K562 (cell line): Measurements from ENCODE around the gene CORO2A. TPM values are rescaled to one million over a fixed set of nuclear protein-coding genes. Genes with fewer than 3 reads are reported as not detected.
A peak's percentile ranks its signal among the peaks of the same experiment; 100 is the strongest.

Source experiments
- BMI1 ChIP-seq: fragments of 150-350 bp; IDR thresholded peaks from 2 replicates; pipeline ENCODE4 v1.6.1; 2014; ENCODE audit warnings: low read length
- BRCA1 ChIP-seq, 2 experiments: fragments of 450-650 bp in 1 of 2; sonication (generic) in 1 of 2; formaldehyde crosslinking in 1 of 2; IDR thresholded peaks; 2 replicates each; pipeline versions ENCODE4 v1.5.0 to v1.6.1; 2017 to 2020; ENCODE audit warnings: mild to moderate bottlenecking in 1 of 2, missing genetic modification reagents in 1 of 2
- CREB1 ChIP-seq, 2 experiments: sonication (generic) in 1 of 2; formaldehyde crosslinking in 1 of 2; IDR thresholded peaks; 2 replicates each; pipeline versions ENCODE4 v1.6.1 to v1.8.0; 2012 to 2022; ENCODE audit warnings: inconsistent platforms in 1 of 2, mild to moderate bottlenecking in 1 of 2, missing genetic modification reagents in 1 of 2, moderate library complexity in 1 of 2
- FUS ChIP-seq: fragments of 200-400 bp; formaldehyde crosslinking; optimal IDR thresholded peaks from 2 replicates; pipeline ENCODE3; 2017; ENCODE audit warnings: low read depth, low read length
- GATAD2B ChIP-seq: fragments of 450-650 bp; IDR thresholded peaks from 2 replicates; pipeline ENCODE4 v1.6.1; 2017; ENCODE audit warnings: mild to moderate bottlenecking, borderline replicate concordance
- GTF2F1 ChIP-seq: IDR thresholded peaks from 2 replicates; pipeline ENCODE4 v1.6.1; 2011; ENCODE audit warnings: low read depth, low read length, improper control_type of control experiment
- LCOR ChIP-seq: sonication (generic); formaldehyde crosslinking; IDR thresholded peaks from 2 replicates; pipeline ENCODE4 v1.8.0; 2022; ENCODE audit warnings: mild to moderate bottlenecking, missing genetic modification reagents
- LEF1 ChIP-seq: fragments of 450-650 bp; IDR thresholded peaks from 2 replicates; pipeline ENCODE4 v1.6.1; 2016; ENCODE audit warnings: mild to moderate bottlenecking
- MAFF ChIP-seq: IDR thresholded peaks from 2 replicates; pipeline ENCODE4 v1.6.1; 2012; ENCODE audit warnings: low read length, improper control_type of control experiment
- MBD2 ChIP-seq: sonication (generic); IDR thresholded peaks from 2 replicates; pipeline ENCODE4 v1.6.1; 2016; ENCODE audit warnings: low read depth, borderline replicate concordance
- NCOA6 ChIP-seq: fragments of 450-650 bp; IDR thresholded peaks from 2 replicates; pipeline ENCODE4 v1.6.1; 2017; ENCODE audit warnings: mild to moderate bottlenecking
- PML ChIP-seq: IDR thresholded peaks from 2 replicates; pipeline ENCODE4 v1.6.1; 2012; ENCODE audit warnings: low read length, inconsistent platforms
- POLR2A ChIP-seq: fragments of 450-650 bp; conservative IDR thresholded peaks from 2 replicates; pipeline ENCODE4 v1.6.1; 2016
- POLR3G ChIP-seq: IDR thresholded peaks from 2 replicates; pipeline ENCODE4 v1.6.1; 2011; ENCODE audit not compliant: insufficient read length, insufficient replicate concordance; ENCODE audit errors: extremely low read depth
- RBM25 ChIP-seq: fragments of 200-400 bp; formaldehyde crosslinking; IDR thresholded peaks from 2 replicates; pipeline ENCODE4 v1.6.1; 2018; ENCODE audit warnings: low read length, low read depth, moderate library complexity; ENCODE audit not compliant: severe bottlenecking
- SAFB ChIP-seq: fragments of 200-400 bp; formaldehyde crosslinking; IDR thresholded peaks from 2 replicates; pipeline ENCODE4 v1.6.1; 2017; ENCODE audit warnings: low read depth, low read length, borderline replicate concordance
- SMAD1 ChIP-seq: fragments of 150-350 bp; IDR thresholded peaks from 2 replicates; pipeline ENCODE4 v1.6.1; 2014; ENCODE audit warnings: low read length, low read depth; ENCODE audit not compliant: partially characterized antibody
- SMAD2 ChIP-seq: fragments of 150-350 bp; IDR thresholded peaks from 2 replicates; pipeline ENCODE4 v1.6.1; 2014; ENCODE audit warnings: low read depth, mild to moderate bottlenecking, low read length
- SRSF1 ChIP-seq: fragments of 200-400 bp; formaldehyde crosslinking; IDR thresholded peaks from 2 replicates; pipeline ENCODE4 v1.6.1; 2017; ENCODE audit warnings: mild to moderate bottlenecking, low read depth, low read length, moderate library complexity
- STAT5A ChIP-seq: IDR thresholded peaks from 2 replicates; pipeline ENCODE4 v1.6.1; 2012; ENCODE audit warnings: low read length, inconsistent platforms, borderline replicate concordance
- TARDBP ChIP-seq: fragments of 450-650 bp; IDR thresholded peaks from 2 replicates; pipeline ENCODE4 v1.6.1; 2016
- TCF3 ChIP-seq: sonication (generic); formaldehyde crosslinking; IDR thresholded peaks from 2 replicates; pipeline ENCODE4 v1.4.0; 2020; ENCODE audit warnings: mild to moderate bottlenecking, missing genetic modification reagents
- TCF7L2 ChIP-seq: fragments of 150-350 bp; IDR thresholded peaks from 2 replicates; pipeline ENCODE4 v1.6.1; 2016; ENCODE audit warnings: low read depth, mild to moderate bottlenecking, low read length, moderate library complexity
- TEAD4 ChIP-seq, 2 experiments: sonication (generic) in 1 of 2; formaldehyde crosslinking in 1 of 2; IDR thresholded peaks; 2 replicates each; pipeline versions ENCODE4 v1.6.1 to v1.8.0; 2012 to 2022; ENCODE audit warnings: borderline replicate concordance in 1 of 2, inconsistent platforms in 1 of 2, low read length in 1 of 2, mild to moderate bottlenecking in 1 of 2, missing genetic modification reagents in 1 of 2
- TOE1 ChIP-seq, 2 experiments: fragments of 450-650 bp in 1 of 2; sonication (generic) in 1 of 2; formaldehyde crosslinking in 1 of 2; IDR thresholded peaks; 2 replicates each; pipeline versions ENCODE4 v1.7.1 to v1.8.0; 2016 to 2022; ENCODE audit warnings: borderline replicate concordance in 2 of 2, mild to moderate bottlenecking in 2 of 2, antibody characterized with exemption in 1 of 2, inconsistent platforms in 1 of 2, low read depth in 1 of 2, missing genetic modification reagents in 1 of 2, moderate library complexity in 1 of 2
- ZBED1 ChIP-seq: IDR thresholded peaks from 2 replicates; pipeline ENCODE4 v1.6.1; 2014
- ZNF586 ChIP-seq: fragments of 450-650 bp; formaldehyde crosslinking; conservative IDR thresholded peaks from 2 replicates; pipeline ENCODE4 v1.4.0; 2020; ENCODE audit warnings: mild to moderate bottlenecking, moderate library complexity
- ZNF644 ChIP-seq: fragments of 200-800 bp; sonication (Bioruptor generic); IDR thresholded peaks from 2 replicates; pipeline ENCODE4 v1.6.1; 2016; ENCODE audit warnings: low read depth, missing genetic modification characterization, missing compliant biosample characterization
- polyA plus RNA-seq, 8 experiments: library from polyadenylated mRNA; depleted of rRNA in 4 of 8; stranded (reverse) in 5 of 8; unstranded in 3 of 8; fragments of >200 nt; fragmentation: Nextera tagmentation in 2 of 8; fragmentation: Illumina TruSeq in 1 of 8; extraction: Ambion mirVana in 2 of 8; extraction: Trizol in 1 of 8; gene quantifications; 2 replicates each; pipeline versions ENCODE4 v1.2.1 to v1.2.3, GENCODE V29; 2011 to 2014; ENCODE audit warnings: inconsistent platforms in 1 of 8, missing spikeins in 1 of 8
- total RNA-seq, 7 experiments: library from RNA; depleted of rRNA in 6 of 7; stranded (reverse); fragments of >200 nt in 6 of 7; fragmentation: Illumina TruSeq in 2 of 7; extraction: Trizol in 2 of 7; gene quantifications; 2 replicates each; pipeline versions ENCODE4 v1.2.1 to v1.2.3, GENCODE V29; 2011 to 2021; ENCODE audit warnings: low replicate concordance in 1 of 7
- TF ChIP-seq, protein P1 (sequence below): fragments of 450-650 bp; formaldehyde crosslinking; IDR thresholded peaks from 2 replicates; pipeline ENCODE4 v1.4.0; 2022; ENCODE audit warnings: mild to moderate bottlenecking, moderate library complexity
- TF ChIP-seq, protein P2 (sequence below): sonication (generic); formaldehyde crosslinking; IDR thresholded peaks from 2 replicates; pipeline ENCODE4 v1.9.0; 2022; ENCODE audit warnings: mild to moderate bottlenecking, missing genetic modification reagents
- TF ChIP-seq, protein P3 (sequence below): IDR thresholded peaks from 3 replicates; pipeline ENCODE4 v1.6.1; 2011; ENCODE audit warnings: borderline replicate concordance, mild to moderate bottlenecking; ENCODE audit not compliant: insufficient read length, insufficient read depth

The CORO2A gene
- total and polyA plus RNA-seq, 9 of the 15 experiments (the other 6 are each of a cell fraction or from before 2014, with no cell fraction given): 9.5 to 26.6 (median 18.0) TPM

GRCh38 chr9:98225015-98225442, 32.6 kb upstream of the CORO2A start (continued):
- TF ChIP-seq TARDBP (peak; percentile 80; the same call in 1 of the 2 replicates), SRSF1 (no peak), LCOR (CRISPR knock-in tag) (peak; percentile 95), TCF7L2 (no peak), SAFB (no peak), STAT5A (peak; percentile 97), MAFF (no peak), NCOA6 (no peak), FUS (no peak), ZNF644 (peak; percentile 86), ZBED1 (0 out of 2 replicates have a peak, but pooled peaks have one; percentile 46), CREB1 (IDR thresholded peaks at IDR 0.05) (peak; percentile 71; the same call in 1 of the 2 replicates), CREB1 (CRISPR knock-in tag; IDR thresholded peaks at IDR 0.05) (no peak), RBM25 (no peak), MBD2 (peak; percentile 75), PML (peak; percentile 98), SMAD1 (peak; percentile 89), TEAD4 (IDR thresholded peaks at IDR 0.05; ENCODE audit: low read length) (peak; percentile 99), TEAD4 (CRISPR knock-in tag; IDR thresholded peaks at IDR 0.05; ENCODE audit: borderline replicate concordance) (no peak), TCF3 (peak; percentile 100), BMI1 (no peak), LEF1 (peak; percentile 93), TOE1 (IDR thresholded peaks at IDR 0.05; ENCODE audit: borderline replicate concordance) (peak; percentile 66; the same call in 1 of the 2 replicates), TOE1 (CRISPR knock-in tag; IDR thresholded peaks at IDR 0.05; ENCODE audit: borderline replicate concordance, low read depth) (no peak), POLR3G (no peak), GTF2F1 (no peak), SMAD2 (no peak), BRCA1 (IDR thresholded peaks at IDR 0.05) (no peak), BRCA1 (CRISPR knock-in tag; IDR thresholded peaks at IDR 0.05) (no peak), POLR2A (no peak), GATAD2B (peak; percentile 95), ZNF586 (CRISPR knock-in tag) (no peak)
- TF ChIP-seq, protein P1, sequence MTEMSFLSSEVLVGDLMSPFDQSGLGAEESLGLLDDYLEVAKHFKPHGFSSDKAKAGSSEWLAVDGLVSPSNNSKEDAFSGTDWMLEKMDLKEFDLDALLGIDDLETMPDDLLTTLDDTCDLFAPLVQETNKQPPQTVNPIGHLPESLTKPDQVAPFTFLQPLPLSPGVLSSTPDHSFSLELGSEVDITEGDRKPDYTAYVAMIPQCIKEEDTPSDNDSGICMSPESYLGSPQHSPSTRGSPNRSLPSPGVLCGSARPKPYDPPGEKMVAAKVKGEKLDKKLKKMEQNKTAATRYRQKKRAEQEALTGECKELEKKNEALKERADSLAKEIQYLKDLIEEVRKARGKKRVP (CRISPR knock-in tag): no peak
- TF ChIP-seq, protein P2, sequence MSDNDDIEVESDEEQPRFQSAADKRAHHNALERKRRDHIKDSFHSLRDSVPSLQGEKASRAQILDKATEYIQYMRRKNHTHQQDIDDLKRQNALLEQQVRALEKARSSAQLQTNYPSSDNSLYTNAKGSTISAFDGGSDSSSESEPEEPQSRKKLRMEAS (CRISPR knock-in tag): no peak
- TF ChIP-seq, protein P3, sequence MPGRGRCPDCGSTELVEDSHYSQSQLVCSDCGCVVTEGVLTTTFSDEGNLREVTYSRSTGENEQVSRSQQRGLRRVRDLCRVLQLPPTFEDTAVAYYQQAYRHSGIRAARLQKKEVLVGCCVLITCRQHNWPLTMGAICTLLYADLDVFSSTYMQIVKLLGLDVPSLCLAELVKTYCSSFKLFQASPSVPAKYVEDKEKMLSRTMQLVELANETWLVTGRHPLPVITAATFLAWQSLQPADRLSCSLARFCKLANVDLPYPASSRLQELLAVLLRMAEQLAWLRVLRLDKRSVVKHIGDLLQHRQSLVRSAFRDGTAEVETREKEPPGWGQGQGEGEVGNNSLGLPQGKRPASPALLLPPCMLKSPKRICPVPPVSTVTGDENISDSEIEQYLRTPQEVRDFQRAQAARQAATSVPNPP: no peak
